HG02970 (cell line): ENCODE data around the gene DNAJB4.
"Not testable (repeated sequence)": the region's sequence is repeated elsewhere in the genome, so short reads cannot be mapped to it uniquely, and the experiment has no call there.

ENCODE experiments used
- ATAC-seq: cut with Tn5 transposase; IDR thresholded peaks from one replicate; pipeline ENCODE4 v1.9.1; 2021; ENCODE audit warnings: mild to moderate bottlenecking, moderate library complexity, moderate number of reproducible peaks; ENCODE audit not compliant: unreplicated experiment, low FRiP score

The DNAJB4 gene

DNA sequence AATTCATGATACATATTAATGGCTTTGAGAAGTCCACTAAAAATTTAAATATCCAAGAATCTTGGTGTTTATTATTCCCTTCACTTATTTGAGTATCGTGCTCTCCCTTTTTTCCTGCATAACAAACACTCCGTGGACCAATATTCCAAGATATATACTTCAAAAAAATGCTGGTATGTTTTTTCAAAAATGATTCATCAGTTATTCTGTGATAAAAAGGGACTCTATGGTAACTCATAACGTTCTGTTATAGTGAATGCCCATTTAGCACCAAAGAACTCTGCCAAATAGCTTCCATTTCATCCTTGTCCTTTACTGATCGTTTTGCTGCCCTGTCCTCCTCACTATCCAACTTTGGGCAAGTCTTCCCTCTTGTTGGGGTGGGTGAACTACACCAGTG lies 53.9 kb downstream of the DNAJB4 start:
- ATAC-seq: no peak

GRCh38 chr1:78060857-78061563 lies 56.3 kb downstream of the DNAJB4 start:
- ATAC-seq: no peak

DNA sequence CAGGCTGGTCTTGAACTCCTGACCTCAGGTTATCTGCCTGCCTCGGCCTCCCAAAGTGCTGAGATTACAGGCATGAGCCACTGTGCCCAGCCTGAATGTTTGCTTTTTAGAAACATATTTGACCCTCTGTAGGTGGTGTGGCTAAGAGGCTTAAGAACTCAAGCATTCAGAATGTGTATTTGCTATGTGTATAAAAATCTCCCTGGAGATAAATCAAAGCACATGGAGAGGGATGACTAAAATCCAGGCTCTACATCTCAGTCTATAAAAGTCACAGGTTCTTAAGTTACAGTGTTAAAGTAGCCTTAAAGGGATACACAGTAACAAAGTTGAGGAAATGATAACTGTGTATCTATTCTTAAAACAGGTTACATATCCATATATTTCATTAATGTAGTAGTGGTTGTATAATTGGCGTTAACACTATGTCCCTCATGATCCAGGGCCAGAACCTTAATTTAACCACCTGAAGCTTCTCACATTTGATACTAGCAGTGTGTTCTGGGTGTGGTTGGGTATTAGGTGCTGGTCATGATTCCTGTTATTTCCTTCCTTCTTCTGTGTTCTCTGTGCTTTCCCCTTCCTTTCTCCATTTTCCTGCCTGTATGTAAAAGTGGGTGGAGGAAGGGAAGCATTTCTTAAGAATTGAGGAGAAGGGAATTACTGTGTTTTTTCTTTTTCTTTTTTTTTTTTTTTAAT lies 57.2 kb downstream of the DNAJB4 start:
- ATAC-seq: no peak

DNA sequence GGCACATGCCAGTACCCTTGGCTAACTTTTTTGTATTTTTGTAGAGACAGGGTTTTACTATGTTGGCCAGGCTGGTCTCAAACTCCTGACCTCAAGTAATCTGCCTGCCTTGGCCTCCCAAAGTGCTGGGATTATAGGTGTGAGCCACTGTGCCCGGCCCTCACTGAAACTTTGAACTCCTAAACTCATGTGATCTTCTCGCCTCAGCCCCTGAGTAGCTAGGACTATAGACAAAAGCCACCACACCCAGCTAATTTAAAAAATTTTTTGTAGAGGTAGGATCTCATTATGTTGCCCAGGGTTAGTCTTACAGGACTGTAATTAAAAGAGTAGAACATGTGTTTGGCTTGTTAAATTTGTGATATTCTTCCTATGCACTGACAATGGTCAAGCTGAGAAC lies 60.1 kb downstream of the DNAJB4 start:
- ATAC-seq: not testable (repeated sequence)
